GM18520 (cell line): Measurements from ENCODE around the gene NKG7.

Source experiments
- ATAC-seq: cut with Tn5 transposase; IDR thresholded peaks from one replicate; pipeline ENCODE4 v1.9.1; 2021; ENCODE audit not compliant: unreplicated experiment

NKG7 gene

GRCh38 chr19:51391073-51391611 is 18.7 kb upstream of the NKG7 start:
- no peak for ATAC-seq

GRCh38 chr19:51389143-51389542 is 16.7 kb upstream of the NKG7 start:
- ATAC-seq, result no peak

GRCh38 chr19:51387924-51388389 is 15.5 kb upstream of the NKG7 start, which contains the start of gene LIM2:
Gene LIM2, minus strand, starts transcription at chr19:51387974. Its CDS starts 531 bp downstream, at chr19:51387443.
- ATAC-seq, result no peak

DNA sequence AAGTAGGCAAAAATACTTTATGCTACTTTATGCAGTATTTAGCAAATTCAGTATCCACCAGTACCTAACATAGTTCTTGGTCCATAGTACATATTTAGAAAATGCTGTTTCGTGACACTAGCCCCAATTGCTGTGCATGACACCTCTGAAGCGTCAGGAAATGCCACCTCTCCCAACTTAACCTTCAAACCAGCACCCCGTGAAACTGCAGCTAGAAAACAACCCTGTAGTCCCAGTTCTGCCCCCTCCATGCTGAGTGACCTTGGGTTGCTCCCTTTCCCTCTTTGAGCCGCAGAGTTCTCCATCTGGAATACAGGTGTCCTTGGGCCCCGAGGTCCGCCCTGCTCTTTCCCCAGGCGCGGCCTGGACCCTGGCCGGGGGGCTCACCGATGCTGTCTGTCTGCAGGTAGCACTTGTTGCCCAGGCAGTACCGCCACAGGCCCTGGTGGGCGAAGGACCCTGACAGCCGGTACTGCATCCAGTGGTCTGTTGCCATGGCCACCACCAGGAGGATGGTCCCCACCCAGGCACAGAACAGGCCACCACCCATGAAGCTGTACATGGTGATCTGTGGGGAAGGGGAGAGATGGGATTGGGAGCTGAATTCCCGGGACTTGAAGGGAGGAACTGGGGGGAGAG is 14.5 kb upstream of the NKG7 start:
- ATAC-seq, result no peak

DNA sequence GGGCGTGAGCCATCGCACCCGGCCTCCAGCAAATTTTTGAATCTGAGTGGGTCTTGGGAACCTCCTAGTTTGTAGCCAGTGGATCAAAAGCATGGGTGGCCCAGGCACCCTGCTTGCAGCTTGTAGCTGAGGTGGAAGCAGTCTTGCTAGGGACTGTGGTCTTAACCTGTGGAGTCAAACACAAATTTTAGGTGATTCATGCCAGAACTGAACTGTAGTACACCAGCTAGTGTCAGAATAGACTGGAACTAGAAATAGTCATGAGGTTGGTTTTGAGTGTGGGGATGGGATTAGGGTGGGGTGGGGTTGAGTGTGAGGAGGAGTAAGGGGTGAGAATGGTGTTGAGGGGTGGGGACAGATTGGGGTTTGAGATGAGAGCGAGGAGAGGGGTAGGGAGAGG is 9.6 kb upstream of the NKG7 start:
- ATAC-seq, result no peak

DNA sequence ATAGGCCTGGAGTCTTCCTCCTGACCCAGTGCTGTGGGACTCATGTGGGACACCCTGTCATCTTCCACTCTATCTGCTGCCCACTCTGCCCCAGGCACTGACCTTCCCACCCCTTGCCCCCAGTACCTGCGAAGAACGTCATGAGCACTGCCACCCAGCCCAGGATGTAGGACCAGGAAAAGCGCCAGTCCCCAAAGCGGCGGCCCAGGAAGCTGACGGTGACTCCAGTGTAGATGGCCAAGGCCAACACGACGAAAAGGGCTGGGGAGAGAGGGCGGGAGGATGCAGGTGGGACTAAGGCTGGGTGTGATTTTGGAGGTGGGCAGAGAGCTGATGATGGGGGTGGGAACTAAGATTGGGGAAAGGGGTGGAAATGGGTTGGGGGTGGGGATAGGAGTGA is 7.9 kb upstream of the NKG7 start:
- no peak for ATAC-seq

- no peak for ATAC-seq
These were observed 5.0 kb upstream of the NKG7 start for GRCh38 chr19:51377422-51377821.

- no peak for ATAC-seq
These were observed 3.2 kb upstream of the NKG7 start for GRCh38 chr19:51375504-51376221.

DNA sequence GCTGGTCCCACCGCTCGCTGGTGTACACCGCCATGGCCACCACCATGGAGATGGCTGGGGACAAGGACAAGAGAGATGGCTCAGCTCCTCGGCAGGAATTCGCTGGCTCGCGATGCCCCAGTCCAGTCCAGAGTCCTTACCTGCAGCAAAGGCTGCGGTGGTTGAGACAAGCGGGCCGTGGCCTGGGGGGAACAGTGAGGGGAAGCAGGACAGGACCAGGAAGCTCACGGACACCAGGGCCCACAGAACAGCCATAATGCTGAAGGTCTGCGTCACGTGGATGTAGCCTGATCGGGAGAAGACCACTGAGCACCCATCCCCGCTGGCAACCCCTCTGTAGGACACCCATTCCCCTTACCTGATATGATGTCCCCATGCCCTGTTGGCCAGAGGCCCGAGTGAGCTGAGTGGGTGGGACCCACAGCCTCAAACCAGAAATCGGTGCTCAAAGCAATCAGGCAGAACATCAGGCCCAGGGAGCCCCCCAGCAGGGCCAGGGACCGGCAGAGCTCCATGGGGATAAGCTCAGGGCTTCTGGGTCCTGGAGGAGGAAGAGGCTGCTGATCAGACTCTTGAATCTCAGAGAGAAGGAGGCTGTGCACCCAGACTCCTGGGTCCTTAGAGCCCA is 319 bp downstream of the NKG7 start:
- no peak for ATAC-seq

DNA sequence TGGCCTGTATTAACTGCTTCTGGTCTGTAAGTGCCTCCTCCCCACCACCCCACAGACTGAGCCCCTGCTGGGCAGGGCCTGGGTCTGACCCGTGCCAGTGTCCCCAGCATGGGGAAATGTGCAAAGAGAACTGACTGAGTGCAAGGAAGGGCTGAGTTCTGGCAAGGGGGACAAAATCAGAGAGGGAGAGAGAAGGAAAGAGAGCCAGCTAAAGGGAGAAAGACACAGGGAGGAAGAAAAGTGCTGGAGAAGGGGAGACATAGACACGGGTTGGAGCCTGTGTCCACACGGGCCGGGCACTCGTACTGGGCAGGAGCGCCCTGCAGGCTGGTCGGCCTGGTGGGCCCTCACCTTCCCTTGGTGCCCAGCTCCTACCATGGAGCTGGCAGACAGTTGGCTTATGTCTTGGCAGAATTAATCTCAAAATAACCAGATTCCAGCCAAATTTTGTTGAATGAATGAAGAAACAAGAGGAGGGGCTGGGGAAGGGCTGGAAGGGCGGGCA is 1.2 kb downstream of the NKG7 start:
- ATAC-seq, result no peak

DNA sequence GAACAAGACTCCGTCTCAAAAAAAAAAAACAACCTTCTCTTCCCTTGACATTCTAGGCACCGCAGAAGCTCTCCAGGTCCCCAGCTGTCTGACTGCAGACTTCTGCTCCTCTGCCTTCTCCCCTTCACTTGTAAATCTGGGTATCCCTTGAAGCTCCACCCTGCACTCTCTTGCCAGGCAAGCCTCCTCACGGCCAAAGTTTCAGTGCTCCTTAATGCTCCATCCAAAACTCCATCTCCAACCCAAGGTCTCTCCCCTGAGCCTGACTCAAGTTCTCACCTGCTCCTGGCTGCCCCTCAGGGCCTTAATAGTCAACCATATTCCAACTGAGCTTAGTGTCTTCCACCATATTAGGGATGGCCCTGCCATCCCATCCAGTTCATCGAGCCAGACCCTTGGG is 2.2 kb downstream of the NKG7 start:
- no peak for ATAC-seq

GRCh38 chr19:51368366-51369282 is 3.8 kb downstream of the NKG7 start, which contains the start of gene CLDND2:
Gene CLDND2, minus strand, starts transcription at chr19:51369003. Its CDS starts 426 bp downstream, at chr19:51368577.
- ATAC-seq, result no peak

DNA sequence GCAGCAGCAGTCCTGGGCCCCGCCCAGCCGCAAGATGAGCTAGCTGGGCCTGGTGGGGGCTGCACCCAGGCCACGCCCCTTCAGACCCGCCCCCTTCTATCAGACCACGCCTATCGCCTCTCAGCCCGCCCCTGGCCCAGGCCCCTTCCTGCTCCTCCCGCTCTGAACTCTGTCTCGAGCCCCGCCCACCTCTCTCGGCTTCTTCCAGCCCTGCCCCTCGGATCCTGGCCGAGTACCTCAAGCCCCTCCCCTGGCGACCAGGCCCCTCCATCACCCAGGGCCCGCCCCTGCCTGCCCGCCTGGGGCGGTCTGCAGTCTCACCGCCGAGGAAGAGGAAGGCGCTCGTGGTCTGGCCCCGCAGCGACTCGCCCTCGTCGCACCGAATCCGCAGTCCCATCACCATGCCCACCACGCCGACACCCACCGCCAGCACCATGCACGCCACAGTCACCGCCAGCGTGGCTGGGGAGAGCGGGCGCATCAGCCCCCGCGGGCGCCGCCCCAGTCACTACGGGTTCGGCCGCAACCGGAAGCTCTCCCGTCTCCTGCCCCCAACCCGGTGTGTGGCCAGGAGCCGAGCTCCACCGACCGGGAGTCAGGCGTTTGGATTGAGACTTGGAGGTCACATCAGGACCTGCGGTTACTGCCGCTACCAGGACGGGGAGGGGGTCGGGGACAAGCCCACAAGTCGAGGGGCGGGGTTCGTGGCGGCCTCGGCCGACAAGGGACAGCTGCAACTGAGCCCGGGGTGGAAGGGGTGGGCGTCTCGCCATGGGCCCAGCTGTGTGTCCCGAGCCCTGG is 4.7 kb downstream of the NKG7 start:
- peak; percentile 64 for ATAC-seq

DNA sequence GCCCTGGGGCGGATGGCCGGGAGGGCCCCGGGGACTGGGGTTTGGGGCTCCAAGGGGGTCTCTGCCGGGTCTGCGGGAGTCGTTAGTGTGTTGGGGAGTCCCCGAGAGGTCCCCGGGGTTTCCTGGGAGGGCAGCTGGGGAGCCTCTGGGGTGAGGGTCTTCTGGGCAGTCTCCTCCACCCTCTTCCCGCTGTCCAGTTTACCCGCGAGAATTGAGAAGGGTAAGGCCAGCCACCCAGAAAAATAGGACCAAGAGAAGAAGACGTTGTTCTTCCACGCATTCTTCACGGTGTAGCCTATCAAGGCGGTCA is 5.2 kb downstream of the NKG7 start:
- no peak for ATAC-seq

DNA sequence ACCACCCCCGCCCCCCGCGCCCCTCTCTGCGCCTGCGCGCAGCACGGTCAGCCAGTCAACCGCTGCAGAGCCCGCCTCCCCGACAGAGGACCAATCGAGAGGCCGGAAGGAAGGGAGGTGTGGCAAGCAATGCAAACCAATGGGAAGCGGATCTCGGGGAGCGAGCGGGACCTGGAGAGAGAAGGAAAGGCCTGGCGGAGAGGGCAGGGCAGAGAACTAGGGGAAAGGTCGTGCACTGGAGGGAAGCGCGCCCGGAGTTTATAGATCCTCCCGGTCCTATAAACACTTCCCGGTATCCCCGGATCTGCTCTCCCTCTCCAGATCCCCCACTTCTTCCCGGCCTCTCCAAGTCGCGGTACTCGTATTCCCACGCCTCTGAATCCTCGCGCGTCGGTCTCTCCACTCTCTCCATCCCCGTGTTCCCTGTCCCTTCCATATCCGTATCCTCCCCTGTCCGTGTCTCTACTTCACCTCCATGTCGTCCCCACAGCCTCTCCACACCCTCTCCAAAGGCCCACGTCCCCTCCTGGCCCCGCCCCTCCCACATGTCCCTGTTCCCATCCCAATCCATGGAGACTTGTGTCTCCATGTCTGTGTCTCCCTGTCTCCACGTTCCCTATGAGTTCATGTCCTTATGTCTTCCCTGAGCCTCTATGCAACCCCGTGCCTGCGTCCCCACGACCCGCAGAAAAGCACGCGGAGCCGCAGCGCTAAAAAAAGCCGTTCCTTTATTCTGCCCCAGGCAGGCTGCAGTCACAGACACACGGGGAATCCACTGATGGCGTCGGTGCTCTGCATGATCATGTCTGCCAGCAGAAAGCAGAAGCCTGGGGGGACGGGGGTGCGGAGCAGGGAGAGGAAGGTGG is 5.8 kb downstream of the NKG7 start:
- ATAC-seq, result peak; percentile 49

GRCh38 chr19:51365965-51366388 is 6.5 kb downstream of the NKG7 start, which contains the start of gene ETFB:
Gene ETFB, minus strand, starts transcription at chr19:51366388. Its CDS starts 62 bp downstream, at chr19:51366326.
- ATAC-seq, result no peak

DNA sequence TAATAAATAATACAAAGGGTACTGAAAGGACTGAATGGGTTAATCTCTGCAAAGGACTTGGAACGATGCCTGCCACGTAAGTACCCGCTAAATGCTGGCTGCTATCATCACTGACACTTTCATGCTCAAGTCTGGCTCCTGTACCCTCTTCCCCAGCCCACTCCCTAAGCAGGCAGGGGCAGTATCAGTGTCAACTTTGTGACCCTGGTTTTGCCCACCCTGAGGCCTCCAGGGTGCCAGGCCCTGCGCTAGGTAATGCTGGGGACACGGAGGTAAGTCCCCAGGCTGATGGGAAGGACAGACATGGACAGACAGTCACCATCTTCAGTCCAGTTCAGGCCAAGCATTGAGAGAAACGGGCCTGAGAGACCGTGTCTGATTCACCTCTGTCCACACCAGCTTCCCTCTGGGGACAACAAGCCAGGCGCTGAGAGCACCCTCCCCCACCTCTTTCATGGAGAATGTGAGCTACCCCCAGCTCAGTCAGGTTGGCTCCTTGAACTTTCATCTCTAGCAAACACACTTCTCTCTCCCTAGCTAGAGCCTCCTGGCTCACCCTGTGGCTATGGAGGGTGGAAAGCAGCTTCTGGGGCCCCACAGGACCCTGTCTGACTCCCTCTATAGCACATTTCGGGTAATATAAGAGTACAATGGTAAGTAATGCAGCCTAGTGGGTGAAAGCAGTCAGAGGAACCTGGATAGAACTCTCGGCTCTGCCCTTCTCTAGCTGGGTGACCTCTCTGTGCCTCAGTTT is 7.1 kb downstream of the NKG7 start:
- no peak for ATAC-seq
